ENCODE measurements around the gene YWHAG. TPM values are rescaled to one million over a fixed set of nuclear protein-coding genes. Genes with fewer than 3 reads are reported as not detected.
A peak's percentile ranks its signal among the peaks of the same experiment; 100 is the strongest.

Gene YWHAG
- total and polyA plus RNA-seq, 2 of the 13 experiments (the other 11 are each of a cell fraction or from before 2014, with no cell fraction given), result 36.9 to 67.5 TPM

DNA sequence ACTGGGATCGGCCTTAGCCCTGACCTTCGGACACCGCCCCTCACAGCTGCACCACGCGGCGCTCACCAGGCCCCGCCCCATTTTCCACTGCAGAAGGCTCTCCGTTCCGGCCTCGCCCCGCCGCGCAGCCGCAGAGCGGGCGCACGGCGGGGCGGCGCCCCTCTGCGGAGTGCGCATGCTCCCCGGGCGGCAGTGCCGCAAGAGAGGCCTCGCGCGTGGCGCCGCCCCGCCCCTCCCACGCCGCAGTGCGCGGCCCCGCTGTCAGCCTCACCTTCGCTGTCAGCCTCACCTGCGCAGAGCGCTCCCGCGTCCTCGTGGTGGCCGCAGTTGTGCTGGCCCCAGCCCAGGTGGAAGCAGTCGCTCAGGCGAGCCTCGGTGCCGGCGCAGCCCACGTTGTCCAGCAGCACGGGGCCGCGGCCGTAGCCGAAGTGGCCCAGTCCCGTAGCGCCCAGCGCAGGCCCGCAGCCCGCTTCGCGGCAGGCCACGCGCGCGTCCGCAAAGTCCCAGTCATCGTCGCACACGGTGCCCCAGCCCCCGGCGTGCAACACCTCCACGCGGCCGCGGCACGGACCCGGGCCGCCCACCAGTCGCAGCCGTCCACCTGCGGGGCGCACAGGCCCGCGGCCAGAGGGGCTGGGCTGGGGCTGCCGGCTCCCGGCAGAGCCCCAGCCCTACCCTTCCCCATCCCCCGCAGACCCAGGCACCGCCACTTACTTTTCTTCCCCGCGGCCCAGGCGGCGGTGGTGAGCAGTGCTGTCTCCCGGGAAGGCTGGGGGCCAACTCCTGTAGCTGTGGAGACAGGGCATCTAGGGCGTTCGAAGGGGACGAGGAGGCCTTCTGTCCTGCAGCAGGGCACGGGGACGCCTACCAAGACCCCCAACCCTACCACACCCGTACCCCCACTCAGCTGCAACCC lies 34.6 kb upstream of the YWHAG start (continued):
- TF ChIP-seq, protein P1, sequence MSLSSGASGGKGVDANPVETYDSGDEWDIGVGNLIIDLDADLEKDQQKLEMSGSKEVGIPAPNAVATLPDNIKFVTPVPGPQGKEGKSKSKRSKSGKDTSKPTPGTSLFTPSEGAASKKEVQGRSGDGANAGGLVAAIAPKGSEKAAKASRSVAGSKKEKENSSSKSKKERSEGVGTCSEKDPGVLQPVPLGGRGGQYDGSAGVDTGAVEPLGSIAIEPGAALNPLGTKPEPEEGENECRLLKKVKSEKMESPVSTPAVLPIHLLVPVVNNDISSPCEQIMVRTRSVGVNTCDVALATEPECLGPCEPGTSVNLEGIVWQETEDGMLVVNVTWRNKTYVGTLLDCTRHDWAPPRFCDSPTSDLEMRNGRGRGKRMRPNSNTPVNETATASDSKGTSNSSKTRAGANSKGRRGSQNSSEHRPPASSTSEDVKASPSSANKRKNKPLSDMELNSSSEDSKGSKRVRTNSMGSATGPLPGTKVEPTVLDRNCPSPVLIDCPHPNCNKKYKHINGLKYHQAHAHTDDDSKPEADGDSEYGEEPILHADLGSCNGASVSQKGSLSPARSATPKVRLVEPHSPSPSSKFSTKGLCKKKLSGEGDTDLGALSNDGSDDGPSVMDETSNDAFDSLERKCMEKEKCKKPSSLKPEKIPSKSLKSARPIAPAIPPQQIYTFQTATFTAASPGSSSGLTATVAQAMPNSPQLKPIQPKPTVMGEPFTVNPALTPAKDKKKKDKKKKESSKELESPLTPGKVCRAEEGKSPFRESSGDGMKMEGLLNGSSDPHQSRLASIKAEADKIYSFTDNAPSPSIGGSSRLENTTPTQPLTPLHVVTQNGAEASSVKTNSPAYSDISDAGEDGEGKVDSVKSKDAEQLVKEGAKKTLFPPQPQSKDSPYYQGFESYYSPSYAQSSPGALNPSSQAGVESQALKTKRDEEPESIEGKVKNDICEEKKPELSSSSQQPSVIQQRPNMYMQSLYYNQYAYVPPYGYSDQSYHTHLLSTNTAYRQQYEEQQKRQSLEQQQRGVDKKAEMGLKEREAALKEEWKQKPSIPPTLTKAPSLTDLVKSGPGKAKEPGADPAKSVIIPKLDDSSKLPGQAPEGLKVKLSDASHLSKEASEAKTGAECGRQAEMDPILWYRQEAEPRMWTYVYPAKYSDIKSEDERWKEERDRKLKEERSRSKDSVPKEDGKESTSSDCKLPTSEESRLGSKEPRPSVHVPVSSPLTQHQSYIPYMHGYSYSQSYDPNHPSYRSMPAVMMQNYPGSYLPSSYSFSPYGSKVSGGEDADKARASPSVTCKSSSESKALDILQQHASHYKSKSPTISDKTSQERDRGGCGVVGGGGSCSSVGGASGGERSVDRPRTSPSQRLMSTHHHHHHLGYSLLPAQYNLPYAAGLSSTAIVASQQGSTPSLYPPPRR (CRISPR knock-in tag; IDR thresholded peaks at IDR 0.05; ENCODE audit: borderline replicate concordance), result no peak
- peak; percentile 65; the same call in 1 of the 2 replicates for TF ChIP-seq ZSCAN25 (CRISPR knock-in tag; IDR thresholded peaks at IDR 0.05)
- TF ChIP-seq TCF12 (IDR thresholded peaks at IDR 0.05), result no peak
- 0 out of 2 replicates have a peak, but pooled peaks have one; percentile 18 for TF ChIP-seq TCF12 (CRISPR knock-in tag; IDR thresholded peaks at IDR 0.05)
- TF ChIP-seq, protein P2, sequence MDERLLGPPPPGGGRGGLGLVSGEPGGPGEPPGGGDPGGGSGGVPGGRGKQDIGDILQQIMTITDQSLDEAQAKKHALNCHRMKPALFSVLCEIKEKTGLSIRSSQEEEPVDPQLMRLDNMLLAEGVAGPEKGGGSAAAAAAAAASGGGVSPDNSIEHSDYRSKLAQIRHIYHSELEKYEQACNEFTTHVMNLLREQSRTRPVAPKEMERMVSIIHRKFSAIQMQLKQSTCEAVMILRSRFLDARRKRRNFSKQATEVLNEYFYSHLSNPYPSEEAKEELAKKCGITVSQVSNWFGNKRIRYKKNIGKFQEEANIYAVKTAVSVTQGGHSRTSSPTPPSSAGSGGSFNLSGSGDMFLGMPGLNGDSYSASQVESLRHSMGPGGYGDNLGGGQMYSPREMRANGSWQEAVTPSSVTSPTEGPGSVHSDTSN (CRISPR knock-in tag; IDR thresholded peaks at IDR 0.05), result no peak
- TF ChIP-seq, protein P3, sequence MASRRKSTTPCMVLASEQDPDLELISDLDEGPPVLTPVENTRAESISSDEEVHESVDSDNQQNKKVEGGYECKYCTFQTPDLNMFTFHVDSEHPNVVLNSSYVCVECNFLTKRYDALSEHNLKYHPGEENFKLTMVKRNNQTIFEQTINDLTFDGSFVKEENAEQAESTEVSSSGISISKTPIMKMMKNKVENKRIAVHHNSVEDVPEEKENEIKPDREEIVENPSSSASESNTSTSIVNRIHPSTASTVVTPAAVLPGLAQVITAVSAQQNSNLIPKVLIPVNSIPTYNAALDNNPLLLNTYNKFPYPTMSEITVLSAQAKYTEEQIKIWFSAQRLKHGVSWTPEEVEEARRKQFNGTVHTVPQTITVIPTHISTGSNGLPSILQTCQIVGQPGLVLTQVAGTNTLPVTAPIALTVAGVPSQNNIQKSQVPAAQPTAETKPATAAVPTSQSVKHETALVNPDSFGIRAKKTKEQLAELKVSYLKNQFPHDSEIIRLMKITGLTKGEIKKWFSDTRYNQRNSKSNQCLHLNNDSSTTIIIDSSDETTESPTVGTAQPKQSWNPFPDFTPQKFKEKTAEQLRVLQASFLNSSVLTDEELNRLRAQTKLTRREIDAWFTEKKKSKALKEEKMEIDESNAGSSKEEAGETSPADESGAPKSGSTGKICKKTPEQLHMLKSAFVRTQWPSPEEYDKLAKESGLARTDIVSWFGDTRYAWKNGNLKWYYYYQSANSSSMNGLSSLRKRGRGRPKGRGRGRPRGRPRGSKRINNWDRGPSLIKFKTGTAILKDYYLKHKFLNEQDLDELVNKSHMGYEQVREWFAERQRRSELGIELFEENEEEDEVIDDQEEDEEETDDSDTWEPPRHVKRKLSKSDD (CRISPR knock-in tag; IDR thresholded peaks at IDR 0.05; ENCODE audit: low read depth), result no peak
- TF ChIP-seq REL (CRISPR knock-in tag; conservative IDR thresholded peaks at IDR 0.05), result no peak
- TF ChIP-seq ZSCAN31 (CRISPR knock-in tag; IDR thresholded peaks at IDR 0.05; ENCODE audit: low read depth), result no peak; the same call in 1 of the 2 replicates
- no peak; the same call in 1 of the 2 replicates for TF ChIP-seq ZFP90 (CRISPR knock-in tag; IDR thresholded peaks at IDR 0.05; ENCODE audit: borderline replicate concordance)
- TF ChIP-seq, protein P4, sequence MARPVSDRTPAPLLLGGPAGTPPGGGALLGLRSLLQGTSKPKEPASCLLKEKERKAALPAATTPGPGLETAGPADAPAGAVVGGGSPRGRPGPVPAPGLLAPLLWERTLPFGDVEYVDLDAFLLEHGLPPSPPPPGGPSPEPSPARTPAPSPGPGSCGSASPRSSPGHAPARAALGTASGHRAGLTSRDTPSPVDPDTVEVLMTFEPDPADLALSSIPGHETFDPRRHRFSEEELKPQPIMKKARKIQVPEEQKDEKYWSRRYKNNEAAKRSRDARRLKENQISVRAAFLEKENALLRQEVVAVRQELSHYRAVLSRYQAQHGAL (CRISPR knock-in tag; IDR thresholded peaks at IDR 0.05; ENCODE audit: not compliant biosample characterization), result no peak
- TF ChIP-seq, protein P5, sequence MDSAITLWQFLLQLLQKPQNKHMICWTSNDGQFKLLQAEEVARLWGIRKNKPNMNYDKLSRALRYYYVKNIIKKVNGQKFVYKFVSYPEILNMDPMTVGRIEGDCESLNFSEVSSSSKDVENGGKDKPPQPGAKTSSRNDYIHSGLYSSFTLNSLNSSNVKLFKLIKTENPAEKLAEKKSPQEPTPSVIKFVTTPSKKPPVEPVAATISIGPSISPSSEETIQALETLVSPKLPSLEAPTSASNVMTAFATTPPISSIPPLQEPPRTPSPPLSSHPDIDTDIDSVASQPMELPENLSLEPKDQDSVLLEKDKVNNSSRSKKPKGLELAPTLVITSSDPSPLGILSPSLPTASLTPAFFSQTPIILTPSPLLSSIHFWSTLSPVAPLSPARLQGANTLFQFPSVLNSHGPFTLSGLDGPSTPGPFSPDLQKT (CRISPR knock-in tag; IDR thresholded peaks at IDR 0.05; ENCODE audit: borderline replicate concordance), result no peak
- TF ChIP-seq ZBTB21 (CRISPR knock-in tag; IDR thresholded peaks at IDR 0.05), result no peak
- TF ChIP-seq ZNF674 (CRISPR knock-in tag; IDR thresholded peaks at IDR 0.05; ENCODE audit: low read depth), result no peak
- TF ChIP-seq ZNF563 (CRISPR knock-in tag; IDR thresholded peaks at IDR 0.05), result peak; percentile 95
- TF ChIP-seq ZC3H13 (CRISPR knock-in tag; IDR thresholded peaks at IDR 0.05), result no peak; the same call in 1 of the 2 replicates
- no peak for TF ChIP-seq HHEX (CRISPR knock-in tag; IDR thresholded peaks at IDR 0.05)
- no peak; the same call in 1 of the 2 replicates for TF ChIP-seq SMYD3 (CRISPR knock-in tag; IDR thresholded peaks at IDR 0.05)
